Measurements from ENCODE around the gene IL2.

IL2 gene
- long read RNA-seq, donor 1, result 0 reads
- long read RNA-seq, donor 2, result 0 reads
- long read RNA-seq, donor 3, result 0 reads
- long read RNA-seq, donor 4, result 0 reads
- long read RNA-seq, donor 5, result 0 reads
- long read RNA-seq, donor 6, result 0 reads
- long read RNA-seq, donor 7, result 0 reads
- long read RNA-seq, donor 8, result 0 reads

- DNase-seq, result no peak
Measured at GRCh38 chr4:122456231-122457116, at the start of gene IL2. Gene IL2, minus strand, starts transcription at chr4:122456725. Its CDS starts 285 bp downstream, at chr4:122456440.

- no peak for DNase-seq
Measured at GRCh38 chr4:122503214-122503613, 46.7 kb upstream of the IL2 start.

GRCh38 chr4:122500852-122501501 lies 44.5 kb upstream of the IL2 start:
- DNase-seq, result no peak

GRCh38 chr4:122489061-122489460 lies 32.5 kb upstream of the IL2 start:
- DNase-seq, result no peak

- DNase-seq, result no peak
Measured at GRCh38 chr4:122483481-122483880, 27.0 kb upstream of the IL2 start.

- DNase-seq, result no peak
Measured at GRCh38 chr4:122481766-122482405, 25.4 kb upstream of the IL2 start.

- DNase-seq, result no peak
Measured at GRCh38 chr4:122480655-122481487, 24.3 kb upstream of the IL2 start.

- DNase-seq, result no peak
Measured at GRCh38 chr4:122479935-122480416, 23.5 kb upstream of the IL2 start.

- no peak for DNase-seq
Measured at GRCh38 chr4:122476745-122477144, 20.2 kb upstream of the IL2 start.

- DNase-seq, result no peak
Measured at GRCh38 chr4:122476126-122476525, 19.6 kb upstream of the IL2 start.

- no peak for DNase-seq
Measured at GRCh38 chr4:122475233-122475632, 18.7 kb upstream of the IL2 start.

- no peak for DNase-seq
Measured at GRCh38 chr4:122469457-122469856, 12.9 kb upstream of the IL2 start.

GRCh38 chr4:122458625-122459024 lies 2.1 kb upstream of the IL2 start:
- no peak for DNase-seq

- DNase-seq, result no peak
Measured at GRCh38 chr4:122453384-122453995, 3.0 kb downstream of the IL2 start.

GRCh38 chr4:122450847-122451246 lies 5.7 kb downstream of the IL2 start:
- no peak for DNase-seq

- no peak for DNase-seq
Measured at GRCh38 chr4:122434285-122434684, 22.2 kb downstream of the IL2 start.

GRCh38 chr4:122431351-122431750 lies 25.2 kb downstream of the IL2 start:
- DNase-seq, result no peak

GRCh38 chr4:122423246-122423645 lies 33.3 kb downstream of the IL2 start:
- DNase-seq, result no peak

GRCh38 chr4:122412547-122412946 lies 44.0 kb downstream of the IL2 start:
- no peak for DNase-seq

- no peak for DNase-seq
Measured at GRCh38 chr4:122403861-122404260, 52.7 kb downstream of the IL2 start.
